Common myeloid progenitor, CD34-positive (primary cell): Measurements from ENCODE around the gene OSBPL9.

Source experiments
- CTCF ChIA-PET: fragments of 350-600 bp; sonication (Branson Sonifier 250); formaldehyde crosslinking; loops from one replicate; lab custom pipeline; 2021; ENCODE audit warnings: antibody characterized with exemption; lab: Charles Lee
- POLR2A ChIA-PET: fragments of 350-600 bp; sonication (Branson Sonifier 250); formaldehyde crosslinking; loops from one replicate; lab custom pipeline; 2021; ENCODE audit warnings: antibody characterized with exemption; lab: Charles Lee
- DNase-seq, 3 donors: peaks; one replicate each; pipeline versions ENCODE4 v3.0.0 to v3.0.0-alpha.2; 2013
- H3K27ac ChIP-seq, 2 experiments: 1 replicate in 1 of 2; 2 replicates in 1 of 2; pipeline ENCODE4 v1.7.0; 2013; ENCODE audit warnings: inconsistent platforms in 2 of 2, low read length in 2 of 2, mild to moderate bottlenecking in 2 of 2, low read depth in 1 of 2, moderate library complexity in 1 of 2; ENCODE audit not compliant: severe bottlenecking in 2 of 2, insufficient read depth in 1 of 2, poor library complexity in 1 of 2
- H3K27me3 ChIP-seq, 5 experiments: replicated peaks in 2 of 5; 1 replicate in 3 of 5; 2 replicates in 2 of 5; pipeline versions ENCODE4 v1.6.1 to v1.7.0; 2013; ENCODE audit warnings: low read length in 4 of 5, mild to moderate bottlenecking in 2 of 5, moderate library complexity in 2 of 5, inconsistent platforms in 1 of 5; ENCODE audit not compliant: insufficient read depth in 5 of 5, control insufficient read depth in 4 of 5
- H3K36me3 ChIP-seq, 4 experiments: 1 replicate in 2 of 4; 2 replicates in 2 of 4; pipeline versions ENCODE4 v1.6.1 to v1.7.0; 2013; ENCODE audit warnings: low read length in 3 of 4, control low read depth in 1 of 4, mild to moderate bottlenecking in 1 of 4; ENCODE audit not compliant: control insufficient read depth in 4 of 4, insufficient read depth in 4 of 4
- H3K4me1 ChIP-seq, 4 experiments: 1 replicate in 3 of 4; 2 replicates in 1 of 4; pipeline versions ENCODE4 v1.6.1 to v1.7.1; 2013; ENCODE audit warnings: low read length in 3 of 4, mild to moderate bottlenecking in 3 of 4, control low read depth in 1 of 4, inconsistent platforms in 1 of 4, moderate library complexity in 1 of 4; ENCODE audit not compliant: control insufficient read depth in 4 of 4, insufficient read depth in 4 of 4; ENCODE audit errors: control extremely low read depth in 1 of 4
- H3K4me3 ChIP-seq, 7 experiments: 1 replicate in 4 of 7; 2 replicates in 3 of 7; pipeline versions ENCODE4 v1.5.1 to v1.7.0; 2013; ENCODE audit warnings: mild to moderate bottlenecking in 7 of 7, low read length in 6 of 7, moderate library complexity in 6 of 7, inconsistent platforms in 2 of 7, low read depth in 2 of 7, control low read depth in 1 of 7; ENCODE audit not compliant: insufficient read depth in 4 of 7, control insufficient read depth in 1 of 7; ENCODE audit errors: extremely low read depth in 1 of 7
- H3K9me3 ChIP-seq, 5 experiments: 1 replicate in 4 of 5; 2 replicates in 1 of 5; pipeline versions ENCODE4 v1.6.1 to v1.7.1; 2013; ENCODE audit warnings: low read length in 4 of 5, mild to moderate bottlenecking in 2 of 5, inconsistent platforms in 1 of 5, low read depth in 1 of 5, moderate library complexity in 1 of 5; ENCODE audit not compliant: control insufficient read depth in 4 of 5, insufficient read depth in 2 of 5; ENCODE audit errors: control extremely low read depth in 1 of 5
- WGBS: methylation state at CpG from one replicate; pipeline ENCODE4 v1.1.5; 2013; ENCODE audit not compliant: insufficient coverage; 5-methylcytosine and 5-hydroxymethylcytosine counted together

The OSBPL9 gene

GRCh38 chr1:51572365-51572764, 44.5 kb upstream of the OSBPL9 start:
- H3K36me3 ChIP-seq = no peaks in the 10 kb centered on the region
- POLR2A ChIA-PET = no interaction called here
- no peak overlapping the region for H3K4me3 ChIP-seq
- peaks cover 18 to 57% (median 55%) of the 10 kb centered on the region in 4 experiments for H3K4me1 ChIP-seq
- no peaks in the 10 kb centered on the region for H3K9me3 ChIP-seq
- WGBS = 97% methylated on average over 3 of the region's 4 CpGs
- no peaks in the 10 kb centered on the region for H3K27me3 ChIP-seq
- no peak for DNase-seq
- H3K27ac ChIP-seq = no peak overlapping the region
- CTCF ChIA-PET = interaction anchor here (1.0 to 1.7 kb wide), 4 partner anchors 11 to 169 kb away, joined by 3 to 5 read pairs (median 3); no protein-coding TSS in a partner anchor

- POLR2A ChIA-PET = no interaction called here
- DNase-seq = no peak
- CTCF ChIA-PET = interaction anchor here (1.7 kb wide), 1 partner anchor 194 kb away, joined by 3 read pairs; no protein-coding TSS in a partner anchor
- Histone ChIP-seq H3K27me3 (no peaks in the 10 kb centered on the region), H3K27ac (no peak overlapping the region), H3K4me1 (peaks cover 12 to 51% (median 43%) of the 10 kb centered on the region in 4 experiments), H3K36me3 (no peaks in the 10 kb centered on the region), H3K9me3 (no peaks in the 10 kb centered on the region), H3K4me3 (no peak overlapping the region)
These were observed 42.1 kb upstream of the OSBPL9 start for GRCh38 chr1:51574796-51575195.

DNA sequence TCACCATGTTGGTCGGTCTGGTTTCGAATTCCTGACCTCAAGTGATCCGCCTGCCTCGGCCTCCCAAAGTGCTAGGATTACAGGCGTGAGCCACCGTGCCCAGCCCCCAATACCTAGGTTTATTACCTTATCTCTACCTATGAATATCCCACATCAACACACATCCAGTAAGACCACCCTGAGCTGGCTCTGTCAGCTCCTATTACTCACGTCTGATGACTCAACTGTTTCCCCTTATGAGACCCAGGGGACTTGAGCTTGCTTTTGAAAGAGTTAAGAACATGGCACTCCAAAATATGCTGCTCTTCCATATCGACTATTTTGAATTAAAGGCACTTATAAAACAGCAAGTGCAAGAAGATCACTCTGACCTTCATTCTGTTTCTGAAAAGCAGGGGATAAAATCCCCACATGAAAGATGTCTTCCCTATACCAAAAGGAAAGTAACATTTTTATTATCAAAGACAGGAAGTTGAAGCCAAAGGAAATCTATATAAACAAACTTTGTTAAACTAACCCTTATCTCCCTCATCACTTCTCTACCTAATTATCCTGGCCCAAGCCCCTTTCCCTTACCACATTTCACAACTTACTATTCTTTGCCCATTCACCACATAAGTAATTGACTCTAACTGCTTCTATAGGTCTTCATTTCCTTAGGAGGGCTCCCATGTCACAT, 41.3 kb upstream of the OSBPL9 start:
- WGBS = 80% methylated on average over 8 of the region's 8 CpGs
- CTCF ChIA-PET = interaction anchor here (1.3 to 1.7 kb wide), 2 partner anchors 26 to 193 kb away, joined by 3 read pairs; no protein-coding TSS in a partner anchor

GRCh38 chr1:51576085-51576444, 40.8 kb upstream of the OSBPL9 start:
- peaks cover 5 to 38% (median 30%) of the 10 kb centered on the region in 4 experiments for H3K4me1 ChIP-seq
- no peaks in the 10 kb centered on the region for H3K9me3 ChIP-seq
- H3K27ac ChIP-seq = peak overlapping the region in 1 of 2 experiments; percentile 56
- H3K36me3 ChIP-seq = no peaks in the 10 kb centered on the region
- CTCF ChIA-PET = interaction anchor here (1.3 to 1.7 kb wide), 2 partner anchors 25 to 193 kb away, joined by 3 read pairs; no protein-coding TSS in a partner anchor
- POLR2A ChIA-PET = no interaction called here
- H3K4me3 ChIP-seq = no peak overlapping the region
- 0% methylated on average over 1 of the region's 2 CpGs for WGBS
- DNase-seq = peak in 2 of 3 donors; percentile 36 to 51
- H3K27me3 ChIP-seq = no peaks in the 10 kb centered on the region

More for the DNA sequence above, 41.3 kb upstream of the OSBPL9 start:
- Histone ChIP-seq H3K36me3 (no peaks in the 10 kb centered on the region), H3K9me3 (no peaks in the 10 kb centered on the region), H3K27me3 (no peaks in the 10 kb centered on the region), H3K4me3 (no peak overlapping the region), H3K4me1 (peaks cover 6 to 44% (median 35%) of the 10 kb centered on the region in 4 experiments), H3K27ac (peak overlapping the region in 1 of 2 experiments; percentile 56)
- DNase-seq = peak; percentile 22 to 68 (median 61)
- POLR2A ChIA-PET = no interaction called here

DNA sequence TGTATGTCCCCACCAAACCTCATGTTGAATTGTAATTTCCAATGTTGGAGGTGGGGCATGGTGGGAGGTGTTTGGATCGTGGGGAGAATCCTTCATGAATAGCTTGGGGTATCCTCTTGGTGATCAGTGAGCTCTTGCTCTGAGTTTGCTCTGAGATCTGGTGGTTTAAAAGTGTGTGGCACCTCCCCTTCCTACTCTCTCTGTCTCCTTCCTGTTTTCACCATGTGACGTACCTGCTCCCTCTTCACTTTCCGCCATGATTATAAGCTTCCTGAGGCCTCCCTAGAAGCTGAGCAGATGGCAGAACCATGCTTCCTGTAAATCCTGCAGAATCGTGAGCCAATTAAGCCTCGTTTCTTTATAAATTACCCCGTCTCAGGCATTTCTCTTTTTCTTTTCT, 40.0 kb upstream of the OSBPL9 start:
- H3K9me3 ChIP-seq = no peaks in the 10 kb centered on the region
- H3K27ac ChIP-seq = no peak overlapping the region
- no peak overlapping the region for H3K4me3 ChIP-seq
- peak in 1 of 3 donors; percentile 13 for DNase-seq
- ChIA-PET POLR2A (no interaction called here), CTCF (interaction anchor here (0.9 to 1.3 kb wide), 2 partner anchors 24 to 190 kb away, joined by 3 read pairs; no protein-coding TSS in a partner anchor)
- H3K27me3 ChIP-seq = no peaks in the 10 kb centered on the region
- WGBS = 83% methylated on average over 2 of the region's 6 CpGs
- peaks cover 5 to 36% (median 26%) of the 10 kb centered on the region in 4 experiments for H3K4me1 ChIP-seq
- no peaks in the 10 kb centered on the region for H3K36me3 ChIP-seq

GRCh38 chr1:51578383-51579109, 38.3 kb upstream of the OSBPL9 start:
- H3K36me3 ChIP-seq = no peaks in the 10 kb centered on the region
- H3K27ac ChIP-seq = no peak overlapping the region
- peaks cover 5 to 39% (median 26%) of the 10 kb centered on the region in 4 experiments for H3K4me1 ChIP-seq
- ChIA-PET CTCF (interaction anchor here (1.0 kb wide), 1 partner anchor 10 kb away, joined by 3 read pairs; no protein-coding TSS in a partner anchor), POLR2A (no interaction called here)
- no peaks in the 10 kb centered on the region for H3K27me3 ChIP-seq
- no peak overlapping the region for H3K4me3 ChIP-seq
- peak in 2 of 3 donors; percentile 17 to 33 for DNase-seq
- 50% methylated on average over 2 of the region's 3 CpGs for WGBS
- H3K9me3 ChIP-seq = no peaks in the 10 kb centered on the region

DNA sequence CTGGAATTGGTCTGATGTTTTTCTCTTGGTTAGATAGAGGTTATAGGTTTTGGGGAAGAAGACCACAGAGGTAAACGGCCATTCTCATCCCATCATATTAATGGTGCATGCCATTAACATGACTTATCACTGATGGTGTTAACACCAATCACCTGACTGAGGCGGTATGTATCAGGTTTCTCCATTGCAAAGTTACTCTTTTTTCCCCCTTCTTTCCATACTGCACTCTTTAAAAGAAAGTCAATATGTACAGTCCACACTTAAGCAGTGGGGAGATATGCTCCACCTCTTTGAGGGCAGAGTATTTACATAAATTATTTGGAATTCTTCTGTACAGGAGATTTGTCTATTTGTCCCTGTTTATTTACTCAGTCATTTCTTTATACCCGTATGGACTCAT, 35.7 kb upstream of the OSBPL9 start:
- no peaks in the 10 kb centered on the region for H3K27me3 ChIP-seq
- no peaks in the 10 kb centered on the region for H3K9me3 ChIP-seq
- WGBS = 90% methylated on average over 1 of the region's 3 CpGs

More for the DNA sequence above, 35.7 kb upstream of the OSBPL9 start:
- CTCF ChIA-PET = no interaction called here
- POLR2A ChIA-PET = no interaction called here
- no peak overlapping the region for H3K4me3 ChIP-seq
- DNase-seq = no peak
- peaks cover 3 to 29% (median 16%) of the 10 kb centered on the region in 4 experiments for H3K4me1 ChIP-seq
- no peaks in the 10 kb centered on the region for H3K36me3 ChIP-seq
- H3K27ac ChIP-seq = no peak overlapping the region
